IPS-18c (cell line): ENCODE measurements around the gene MAP3K5.

Experiments
- H3K4me3 ChIP-seq: 2 replicates; pipeline ENCODE4 v1.7.0; 2013; ENCODE audit warnings: low read depth, mild to moderate bottlenecking, low read length, moderate library complexity; ENCODE audit not compliant: insufficient read depth
- H3K9me3 ChIP-seq: one replicate; pipeline ENCODE4 v1.6.1; 2013; ENCODE audit warnings: mild to moderate bottlenecking, low read length, moderate library complexity; ENCODE audit not compliant: control insufficient read depth, insufficient read depth

The MAP3K5 gene

GRCh38 chr6:136685540-136686108 lies 106.7 kb downstream of the MAP3K5 start:
- H3K9me3 ChIP-seq, result no peaks in the 10 kb centered on the region
- H3K4me3 ChIP-seq, result no peak overlapping the region

DNA sequence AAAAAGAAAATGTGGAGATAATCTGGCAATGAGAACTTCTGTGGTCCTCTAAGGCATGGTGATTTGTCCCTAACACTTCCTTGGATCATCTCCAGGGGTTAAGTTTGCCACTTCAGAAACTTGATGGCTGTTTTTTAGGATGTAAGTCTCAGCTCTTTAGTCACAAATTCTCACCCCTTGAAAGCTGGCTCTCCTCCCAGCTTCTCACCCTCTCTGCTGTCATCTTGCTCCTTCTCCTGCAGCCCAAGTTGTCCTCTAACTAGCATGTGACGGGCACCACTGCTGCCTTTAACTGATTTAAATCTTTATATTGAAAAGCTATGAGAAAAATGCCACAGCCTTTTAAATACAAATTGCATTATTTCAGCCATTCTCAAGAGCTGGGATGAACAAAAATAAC lies 107.8 kb downstream of the MAP3K5 start:
- H3K4me3 ChIP-seq, result no peak overlapping the region
- H3K9me3 ChIP-seq, result no peaks in the 10 kb centered on the region

DNA sequence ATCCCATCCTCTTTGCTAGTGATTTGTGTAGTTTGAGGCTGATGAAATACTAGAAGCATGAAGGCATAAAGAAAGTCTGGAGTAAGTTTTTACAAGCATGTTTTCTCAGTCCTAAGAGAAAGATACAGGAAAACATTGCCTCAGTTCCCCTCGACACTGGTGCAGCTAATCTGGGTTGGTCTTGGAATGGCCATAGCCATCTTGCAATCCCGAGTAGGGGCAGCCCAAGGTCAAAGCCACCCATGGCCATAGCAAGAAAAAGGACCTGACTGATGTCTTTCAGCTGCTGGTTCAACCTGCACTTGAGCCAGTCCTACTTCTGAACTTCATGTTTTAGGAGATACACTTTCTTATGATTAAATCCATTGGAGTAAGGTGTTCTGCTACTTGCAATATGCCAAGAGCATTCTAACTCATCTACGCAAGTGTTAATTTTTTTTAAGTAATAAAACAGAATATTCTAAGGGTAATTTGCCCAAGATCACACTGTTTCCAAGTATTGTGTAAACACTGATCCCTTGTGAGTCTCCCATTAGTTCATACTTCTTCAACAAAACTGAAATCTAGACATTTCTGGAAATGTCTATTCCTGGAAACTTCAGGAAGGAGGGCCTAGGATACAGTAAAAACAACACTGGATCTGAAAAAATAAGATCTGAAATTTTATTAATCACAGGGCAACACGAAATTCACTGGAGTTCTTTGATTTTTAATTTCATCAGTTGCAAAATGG lies 108.9 kb downstream of the MAP3K5 start:
- Histone ChIP-seq H3K9me3 (no peaks in the 10 kb centered on the region), H3K4me3 (no peak overlapping the region)

DNA sequence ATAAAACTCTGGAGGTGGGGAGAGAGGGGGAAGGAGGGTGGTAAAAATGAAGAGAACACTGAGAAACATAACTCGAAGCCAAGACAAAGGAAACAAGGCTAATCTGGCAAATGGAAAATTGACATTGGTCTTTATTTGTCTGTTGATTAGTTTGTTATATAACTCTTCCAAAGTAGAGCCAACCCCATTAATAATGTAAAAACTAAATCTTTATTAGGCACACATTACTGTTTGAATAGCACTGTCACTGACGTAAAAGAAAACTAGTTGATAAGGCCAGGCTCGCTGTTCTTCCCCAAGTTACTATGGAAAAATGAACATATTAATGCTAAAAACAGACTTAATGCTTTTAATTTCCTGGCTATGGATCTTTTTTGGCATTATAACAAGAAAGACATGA lies 110.0 kb downstream of the MAP3K5 start:
- no peak overlapping the region for H3K4me3 ChIP-seq
- no peaks in the 10 kb centered on the region for H3K9me3 ChIP-seq

DNA sequence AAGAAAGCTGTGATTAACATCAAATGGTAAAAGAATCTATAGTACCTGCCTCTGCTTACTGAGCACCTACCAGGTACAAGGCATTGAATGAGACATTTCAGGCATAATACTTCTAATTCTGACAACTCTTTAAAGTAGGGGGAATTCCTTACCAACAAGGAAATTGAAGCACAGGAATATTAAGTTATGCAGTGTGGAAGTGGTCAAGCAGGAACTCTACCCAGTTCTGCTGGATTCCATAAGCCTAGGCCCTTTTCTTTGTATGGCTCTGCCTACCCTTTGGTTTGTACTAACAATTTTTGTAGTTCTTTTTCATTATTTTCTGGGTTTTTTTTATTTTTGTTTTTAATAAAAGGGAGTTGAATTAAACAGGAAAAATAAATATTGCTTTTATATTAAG lies 114.5 kb downstream of the MAP3K5 start:
- H3K4me3 ChIP-seq, result no peak overlapping the region
- H3K9me3 ChIP-seq, result no peaks in the 10 kb centered on the region

DNA sequence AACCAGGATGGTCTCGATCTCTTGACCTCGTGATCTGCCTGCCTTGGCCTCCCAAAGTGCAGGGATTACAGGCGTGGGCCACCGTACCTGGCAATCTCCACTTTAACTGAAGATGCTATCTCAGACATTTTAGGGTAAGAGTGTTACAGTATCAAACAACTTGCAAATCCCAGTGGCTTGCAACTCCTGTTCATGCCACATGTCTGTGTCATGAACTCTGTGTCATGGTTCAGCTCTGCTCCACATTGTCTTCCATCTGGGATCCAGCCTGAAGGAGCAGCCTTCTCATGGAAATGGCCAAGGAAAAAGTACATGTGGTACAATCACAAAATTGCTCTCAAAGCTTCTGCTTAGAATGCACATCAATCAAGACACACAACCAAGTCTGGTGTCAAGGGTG lies 114.9 kb downstream of the MAP3K5 start:
- no peaks in the 10 kb centered on the region for H3K9me3 ChIP-seq
- H3K4me3 ChIP-seq, result no peak overlapping the region

DNA sequence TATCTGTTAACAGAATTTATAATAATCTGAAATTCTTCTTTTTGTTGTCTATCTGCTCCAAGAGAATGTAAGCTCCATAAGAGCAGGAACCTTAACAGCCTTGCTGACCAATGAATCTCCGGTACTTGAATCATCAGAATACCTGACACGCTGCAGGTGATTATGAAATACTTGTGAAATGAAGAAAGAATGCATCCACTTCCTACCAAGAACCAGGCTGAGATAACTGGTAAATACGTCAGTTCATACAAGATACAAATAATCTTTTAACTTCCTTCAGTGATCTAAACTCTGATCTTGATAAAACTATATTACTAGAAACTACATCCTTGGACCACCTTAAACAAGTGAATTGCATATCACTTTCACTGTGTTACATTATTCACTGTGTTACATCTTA lies 116.2 kb downstream of the MAP3K5 start:
- H3K4me3 ChIP-seq, result no peak overlapping the region

DNA sequence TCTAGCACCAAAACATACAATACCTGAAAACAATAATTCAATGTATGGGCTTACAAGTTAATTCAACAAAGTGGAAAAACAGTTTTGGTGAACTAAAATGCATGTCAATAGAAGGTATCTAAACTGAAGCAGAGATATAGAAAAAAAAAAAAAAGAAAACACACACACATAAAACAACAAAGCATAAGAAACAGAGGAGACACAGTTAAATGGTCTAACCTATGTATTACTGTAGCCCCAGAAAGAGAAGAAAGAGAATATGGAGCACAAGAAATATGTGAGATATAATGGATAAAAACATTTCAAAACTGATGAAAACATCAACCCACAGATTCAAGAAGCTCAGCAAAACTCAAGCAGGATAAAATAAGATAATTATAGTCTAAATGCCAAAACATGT lies 118.7 kb downstream of the MAP3K5 start:
- no peak overlapping the region for H3K4me3 ChIP-seq
- H3K9me3 ChIP-seq, result no peaks in the 10 kb centered on the region

More for the DNA sequence above, 116.2 kb downstream of the MAP3K5 start:
- no peaks in the 10 kb centered on the region for H3K9me3 ChIP-seq

DNA sequence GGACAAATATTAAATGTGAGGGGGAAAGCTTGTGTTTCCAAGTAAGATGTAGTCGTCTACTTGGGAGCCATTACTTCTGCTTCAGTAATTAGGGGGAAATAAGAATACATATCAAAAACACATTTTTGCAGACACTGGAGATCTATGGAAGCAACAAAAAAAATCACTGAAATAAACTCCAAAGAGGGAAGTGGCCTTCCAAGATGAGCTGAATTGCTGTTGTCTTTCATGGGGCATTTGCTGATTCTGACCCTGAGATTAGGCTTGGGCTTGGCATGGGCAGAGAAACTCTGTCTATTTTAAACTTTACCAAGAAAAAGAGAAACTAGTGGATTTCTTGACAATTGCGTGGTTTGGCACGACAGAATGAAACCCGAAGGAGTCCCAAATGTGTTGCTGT lies 120.1 kb downstream of the MAP3K5 start:
- Histone ChIP-seq H3K9me3 (no peaks in the 10 kb centered on the region), H3K4me3 (no peak overlapping the region)

DNA sequence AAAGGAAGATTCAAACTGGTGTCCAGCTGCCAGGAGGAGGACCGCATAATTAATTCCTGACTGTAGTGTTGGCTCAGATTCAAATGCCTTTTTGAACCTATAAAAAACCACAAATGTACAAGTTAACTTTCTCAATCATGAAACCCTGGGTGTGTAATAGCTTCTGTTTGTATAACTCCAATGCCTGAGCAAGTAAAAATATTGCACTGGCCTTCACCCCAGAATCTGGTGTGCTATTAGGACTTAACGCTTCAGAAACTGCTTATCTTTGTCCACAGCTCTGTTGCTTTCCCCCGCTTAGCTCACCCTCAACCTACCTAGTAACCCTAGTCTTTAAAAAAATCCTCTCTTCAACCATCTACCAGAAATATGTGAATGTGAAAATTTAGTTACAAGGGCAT lies 123.0 kb downstream of the MAP3K5 start:
- H3K4me3 ChIP-seq, result no peak overlapping the region
- no peaks in the 10 kb centered on the region for H3K9me3 ChIP-seq

GRCh38 chr6:136668571-136668970 lies 123.7 kb downstream of the MAP3K5 start:
- Histone ChIP-seq H3K4me3 (no peak overlapping the region), H3K9me3 (no peaks in the 10 kb centered on the region)

- Histone ChIP-seq H3K4me3 (no peak overlapping the region), H3K9me3 (no peaks in the 10 kb centered on the region)
Observed at GRCh38 chr6:136666041-136666440, 126.2 kb downstream of the MAP3K5 start.

- no peaks in the 10 kb centered on the region for H3K9me3 ChIP-seq
- no peak overlapping the region for H3K4me3 ChIP-seq
Observed at GRCh38 chr6:136662347-136663237, 129.7 kb downstream of the MAP3K5 start.

DNA sequence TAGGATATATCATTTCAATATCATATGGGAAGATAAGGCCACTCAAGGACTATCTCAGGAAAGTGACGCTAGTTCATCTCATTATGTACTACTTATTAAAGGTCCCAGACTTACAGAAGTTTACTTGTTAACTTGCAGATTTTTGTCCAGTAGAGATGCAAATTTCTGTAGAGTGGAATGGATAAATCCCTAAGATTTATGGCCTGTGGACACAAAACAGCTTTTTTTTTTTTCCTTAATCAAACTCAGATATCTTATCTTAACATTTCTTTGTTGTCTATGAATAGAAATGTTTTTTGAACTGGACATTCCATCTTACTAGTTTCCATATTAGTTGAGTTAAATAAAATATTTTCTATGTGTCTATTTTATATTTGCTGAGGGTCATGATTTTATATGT lies 131.6 kb downstream of the MAP3K5 start:
- H3K9me3 ChIP-seq, result no peaks in the 10 kb centered on the region
- no peak overlapping the region for H3K4me3 ChIP-seq

DNA sequence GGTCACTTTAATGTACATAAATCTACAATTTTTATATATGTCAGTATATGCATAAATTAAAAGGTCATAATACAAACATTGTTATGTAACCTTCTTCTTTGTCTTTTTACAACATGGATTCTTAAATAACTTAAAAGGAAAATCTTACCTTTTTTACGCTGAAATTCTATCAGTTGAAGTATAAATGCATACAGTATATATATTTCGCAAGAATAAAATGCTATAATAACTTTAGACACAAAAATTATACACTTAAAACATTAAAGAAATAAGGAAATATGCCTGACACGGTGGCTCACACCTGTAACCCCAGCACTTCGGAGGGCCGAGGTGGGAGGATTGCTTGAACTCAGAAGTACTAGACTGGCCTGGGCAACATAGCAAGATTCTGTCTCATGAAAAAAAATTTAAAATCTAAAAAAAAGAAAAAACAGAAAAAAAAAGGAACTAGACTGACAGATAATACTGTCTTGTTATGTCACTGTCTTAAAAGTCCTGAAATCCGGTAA lies 132.2 kb downstream of the MAP3K5 start:
- Histone ChIP-seq H3K9me3 (no peaks in the 10 kb centered on the region), H3K4me3 (no peak overlapping the region)

GRCh38 chr6:136658711-136659110 lies 133.6 kb downstream of the MAP3K5 start:
- no peaks in the 10 kb centered on the region for H3K9me3 ChIP-seq
- no peak overlapping the region for H3K4me3 ChIP-seq

DNA sequence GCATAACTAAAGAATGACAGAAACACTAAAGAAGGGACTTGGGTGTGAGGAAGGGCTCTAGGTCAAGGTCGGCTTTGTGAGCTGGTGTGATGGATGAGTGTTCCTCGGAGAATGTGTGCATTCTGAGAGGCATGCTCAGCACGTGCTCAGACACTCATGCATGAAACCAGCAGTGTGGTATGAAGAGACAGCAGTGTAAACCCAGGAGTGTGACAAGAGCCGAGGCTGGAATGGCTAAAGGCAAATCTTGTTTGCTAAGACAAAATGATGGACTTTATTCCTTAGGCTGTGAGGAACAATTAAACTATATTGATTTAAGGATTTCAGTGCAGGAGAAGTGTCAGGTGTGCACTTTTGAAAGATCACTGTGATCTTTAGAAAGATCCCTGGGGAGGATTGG lies 134.6 kb downstream of the MAP3K5 start:
- H3K9me3 ChIP-seq, result no peaks in the 10 kb centered on the region
- H3K4me3 ChIP-seq, result no peak overlapping the region

DNA sequence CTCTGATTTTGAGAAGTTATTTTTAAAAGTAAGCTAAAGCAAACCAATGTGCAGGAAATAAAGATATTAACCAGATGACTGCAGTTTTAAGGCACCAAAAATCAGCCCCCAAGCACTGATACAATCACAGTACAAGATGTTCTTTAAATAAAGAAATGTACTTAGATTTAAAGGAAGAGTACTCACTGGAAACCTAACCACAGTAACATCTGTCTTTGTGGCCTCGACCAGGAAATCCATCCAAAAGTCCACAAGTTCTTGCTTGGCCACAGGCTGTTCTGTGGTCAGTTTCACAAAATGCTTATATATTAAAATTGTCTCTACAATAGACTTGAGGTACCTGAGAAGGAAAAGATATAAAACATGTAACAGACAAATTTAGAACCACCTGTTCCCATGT lies 136.2 kb downstream of the MAP3K5 start:
- H3K9me3 ChIP-seq, result no peaks in the 10 kb centered on the region
- H3K4me3 ChIP-seq, result no peak overlapping the region
